ENCODE results near the gene ARIH2. TPM values are rescaled to one million over a fixed set of nuclear protein-coding genes. Genes with fewer than 3 reads are reported as not detected.

Gene ARIH2
- total and polyA plus RNA-seq, 9 of the 15 experiments (the other 6 are each of a cell fraction or from before 2014, with no cell fraction given), result 27.0 to 120 (median 108) TPM

- TF ChIP-seq SIN3A (IDR thresholded peaks at IDR 0.05; ENCODE audit: borderline replicate concordance in 2 of 2, control insufficient read depth in 1 of 2, low read depth in 2 of 2, low read length in 2 of 2) (peak; percentile 83 to 91; a peak in 2 of 4 replicates), CTCF (IDR thresholded peaks at IDR 0.05 in 2 of 3, conservative IDR thresholded peaks at IDR 0.05 in 1 of 3; ENCODE audit: insufficient read depth in 2 of 3, low read depth in 1 of 3, low read length in 3 of 3) (no peak), ZNF318 (IDR thresholded peaks at IDR 0.05; ENCODE audit: borderline replicate concordance in 1 of 2, low read depth in 1 of 2) (no peak), ZNF699 (CRISPR knock-in tag; IDR thresholded peaks at IDR 0.05; ENCODE audit: insufficient replicate concordance) (no peak), RHOXF2B (CRISPR knock-in tag; conservative IDR thresholded peaks at IDR 0.05) (no peak), MYNN (IDR thresholded peaks at IDR 0.05) (no peak), MYNN (CRISPR knock-in tag; IDR thresholded peaks at IDR 0.05) (no peak), DACH1 (IDR thresholded peaks at IDR 0.05; ENCODE audit: partially characterized antibody) (no peak), SMAD4 (CRISPR knock-in tag; conservative IDR thresholded peaks at IDR 0.05) (peak; percentile 84), NR2F6 (CRISPR knock-in tag; IDR thresholded peaks at IDR 0.05) (0 out of 2 replicates have a peak, but pooled peaks have one; percentile 25), NFXL1 (CRISPR knock-in tag; IDR thresholded peaks at IDR 0.05) (no peak), ZFPM2 (CRISPR knock-in tag; IDR thresholded peaks at IDR 0.05) (no peak), CEBPZ (IDR thresholded peaks at IDR 0.05; ENCODE audit: borderline replicate concordance, low read depth, low read length) (no peak), OTX1 (CRISPR knock-in tag; IDR thresholded peaks at IDR 0.05) (no peak)
These were observed 99.5 kb downstream of the ARIH2 start, which contains the start of gene DALRD3 (continued) for GRCh38 chr3:49017971-49018706.
